Cerebellar cortex (tissue), 1 donor: ENCODE data around the gene SLC25A36.

ENCODE experiments used
- DNase-seq: peaks from one replicate; pipeline ENCODE4 v3.0.0-alpha.2; 2015; ENCODE audit warnings: low spot score

The SLC25A36 gene, protein sequence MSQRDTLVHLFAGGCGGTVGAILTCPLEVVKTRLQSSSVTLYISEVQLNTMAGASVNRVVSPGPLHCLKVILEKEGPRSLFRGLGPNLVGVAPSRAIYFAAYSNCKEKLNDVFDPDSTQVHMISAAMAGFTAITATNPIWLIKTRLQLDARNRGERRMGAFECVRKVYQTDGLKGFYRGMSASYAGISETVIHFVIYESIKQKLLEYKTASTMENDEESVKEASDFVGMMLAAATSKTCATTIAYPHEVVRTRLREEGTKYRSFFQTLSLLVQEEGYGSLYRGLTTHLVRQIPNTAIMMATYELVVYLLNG

DNA sequence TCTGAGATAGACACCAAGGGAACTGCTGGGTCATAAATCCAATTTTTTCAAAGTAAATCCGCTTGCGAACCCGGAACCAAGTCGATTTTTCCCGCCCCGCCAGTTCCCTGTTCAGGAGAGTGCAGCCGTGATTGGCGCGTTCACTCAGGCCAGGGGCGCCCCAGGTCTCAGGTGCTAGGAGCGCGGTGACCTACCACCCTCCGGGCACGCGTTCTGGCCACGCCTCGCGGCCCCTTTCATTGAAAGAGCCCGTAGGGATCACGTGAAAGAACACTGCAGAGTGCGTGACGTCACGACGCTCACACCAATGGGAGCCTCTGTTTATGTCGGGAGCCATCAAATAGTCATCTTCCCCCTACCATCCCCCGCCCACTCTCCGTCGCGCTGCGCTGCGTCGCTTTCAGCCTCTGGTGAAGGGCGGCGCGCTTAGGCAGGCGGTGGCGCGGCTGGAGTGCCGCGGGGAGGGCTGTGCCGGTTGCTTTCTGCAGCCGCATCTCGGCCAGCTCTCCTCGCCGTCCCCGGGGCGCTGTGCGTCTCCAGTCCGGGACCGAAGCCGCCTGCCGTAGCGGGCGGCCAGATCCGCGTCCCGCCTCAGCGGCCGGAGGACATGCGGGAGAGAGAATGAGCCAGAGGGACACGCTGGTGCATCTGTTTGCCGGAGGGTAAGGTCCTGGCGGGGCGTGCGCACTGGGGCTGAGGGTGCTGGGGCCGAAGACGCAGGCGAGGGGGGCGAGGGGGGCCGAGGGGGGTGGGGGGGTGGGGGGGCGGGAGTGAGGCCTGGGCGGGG lies at the start of gene SLC25A36:
SLC25A36 (plus strand) TSS at position 403 of the 787 bp plus-strand sequence; CDS start at position 622, 219 bp downstream.
- peak; percentile 99 for DNase-seq

DNA sequence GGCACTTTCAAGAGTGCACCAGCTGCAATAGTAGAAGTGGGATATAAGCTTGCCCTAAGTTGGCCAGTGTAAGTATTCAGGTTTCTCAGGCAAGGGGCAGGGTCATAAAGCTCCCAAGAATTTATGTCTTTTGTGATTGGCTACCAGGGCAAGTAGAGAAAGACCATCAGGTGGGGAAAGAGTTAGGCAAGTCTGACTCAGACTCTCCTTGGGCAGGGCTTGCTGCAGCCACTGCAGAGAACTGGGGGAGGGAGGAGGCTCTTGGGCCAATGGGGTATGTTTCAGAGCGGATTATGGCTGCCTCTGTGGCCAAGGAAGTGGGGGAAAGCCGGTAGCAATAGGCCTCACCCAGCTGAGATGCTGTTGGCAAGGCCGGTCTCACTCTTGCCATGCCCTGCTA lies 44.6 kb upstream of the SLC25A36 start:
- DNase-seq: no peak

DNA sequence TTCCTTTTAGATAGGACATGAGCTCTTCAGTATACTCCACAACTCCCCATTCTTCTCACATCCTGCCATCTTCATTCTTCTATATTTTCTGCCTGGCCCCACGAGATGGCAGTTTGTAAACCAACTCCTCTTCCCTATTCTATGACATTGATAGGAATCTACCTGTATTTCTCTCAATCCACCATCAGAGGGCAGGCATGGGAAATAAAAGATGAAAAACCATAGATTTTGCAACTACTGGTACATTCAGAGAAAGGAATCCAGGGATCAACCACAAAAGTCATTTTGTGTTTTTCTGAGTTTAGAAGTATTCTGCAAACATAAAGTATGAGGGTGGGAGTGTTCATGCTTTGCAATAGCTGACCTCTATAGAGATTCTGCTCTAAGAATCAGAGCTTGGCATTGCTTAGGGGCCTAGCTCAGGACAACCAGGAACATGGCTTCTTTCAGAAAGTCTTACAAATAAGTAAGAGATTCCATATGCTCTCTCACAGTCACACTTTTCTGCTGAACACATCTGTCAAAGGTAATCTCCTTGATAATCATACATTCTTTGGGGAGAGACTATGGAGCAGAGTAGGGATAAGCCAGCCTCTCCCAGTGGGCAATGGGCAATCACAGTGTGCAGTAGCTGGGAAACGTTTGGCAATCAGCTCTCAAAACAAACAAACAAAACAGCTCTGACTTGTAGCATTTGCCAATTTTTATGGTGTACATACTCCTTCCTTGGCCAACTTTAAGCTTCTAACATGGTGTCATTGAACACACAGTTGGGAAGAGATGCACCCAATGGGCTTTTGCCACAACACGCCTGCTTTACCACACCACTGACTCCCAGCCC lies 43.1 kb upstream of the SLC25A36 start:
- DNase-seq: peak; percentile 61

DNA sequence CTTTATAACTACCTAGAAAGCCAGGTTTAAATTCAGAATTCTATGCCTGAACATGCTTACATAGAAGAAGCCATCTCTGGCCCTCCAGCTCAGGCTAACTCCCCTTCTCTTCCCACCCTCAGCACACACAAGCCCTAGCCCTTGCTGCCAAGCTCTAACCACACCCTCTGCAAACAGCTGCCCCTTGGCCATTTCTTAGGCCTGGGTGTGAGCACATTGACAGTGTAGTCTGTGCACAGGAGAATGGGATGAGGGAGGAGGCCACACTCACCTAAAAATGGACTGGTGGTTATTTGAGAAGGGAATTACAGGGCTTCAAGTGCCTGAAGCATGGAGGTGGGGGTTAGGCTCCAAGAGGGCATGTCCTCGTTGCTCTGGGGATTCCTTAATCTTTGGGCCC lies 42.3 kb upstream of the SLC25A36 start:
- DNase-seq: no peak

DNA sequence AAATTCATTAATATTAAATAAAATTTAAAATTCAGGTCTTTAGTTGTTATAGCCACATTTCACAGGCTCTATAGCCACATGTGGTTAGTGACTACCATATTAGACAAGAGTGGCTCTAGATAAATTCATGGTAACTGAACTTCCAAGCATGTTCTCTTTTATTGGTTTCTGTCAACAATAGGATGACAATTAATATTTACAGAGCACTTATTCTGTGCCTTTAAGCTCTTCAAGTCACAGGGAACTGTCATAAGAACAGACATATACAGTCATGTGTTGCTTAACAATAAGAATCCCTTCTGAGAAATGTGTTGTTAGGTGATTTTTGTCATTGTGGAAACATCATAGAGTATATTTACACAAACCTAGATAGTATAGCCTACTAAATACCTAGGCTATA lies 38.8 kb upstream of the SLC25A36 start:
- DNase-seq: no peak

DNA sequence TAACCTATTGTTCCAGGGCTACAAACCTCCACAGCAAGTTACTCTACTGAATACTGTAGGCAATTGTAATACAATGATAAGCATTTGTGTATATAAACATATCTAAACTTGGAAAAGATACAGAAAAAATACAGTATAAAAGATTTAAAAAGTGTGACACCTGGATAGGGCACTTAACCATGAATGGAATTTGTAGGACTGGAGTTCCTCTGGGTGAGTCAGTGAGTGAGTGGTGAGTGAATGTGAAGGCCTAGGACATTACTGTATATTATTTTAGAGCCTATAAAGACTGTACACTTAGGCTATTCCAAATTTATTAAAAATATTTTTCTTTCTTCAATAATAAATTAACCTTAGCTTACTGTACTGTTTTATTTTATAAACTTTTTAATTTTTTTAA lies 38.4 kb upstream of the SLC25A36 start:
- DNase-seq: no peak

DNA sequence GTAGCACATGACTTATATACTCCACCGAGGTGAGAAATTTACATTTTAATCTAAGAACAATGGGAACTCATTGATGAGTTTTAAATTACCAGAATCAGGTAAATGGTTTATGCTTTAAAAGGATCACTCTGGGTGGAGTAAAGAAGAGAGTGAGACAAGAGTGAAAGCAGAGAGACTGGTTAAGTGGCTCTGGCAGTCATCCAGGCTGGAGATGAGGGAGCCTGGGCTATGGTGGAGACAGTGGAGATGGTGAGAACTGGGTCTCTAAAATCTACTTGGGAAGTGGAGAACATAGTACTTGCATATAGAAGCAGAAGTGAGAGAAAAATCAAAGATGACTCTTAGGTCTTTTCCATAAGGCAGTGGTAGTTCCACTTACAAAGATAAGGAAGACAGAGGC lies 37.1 kb upstream of the SLC25A36 start:
- no peak for DNase-seq

DNA sequence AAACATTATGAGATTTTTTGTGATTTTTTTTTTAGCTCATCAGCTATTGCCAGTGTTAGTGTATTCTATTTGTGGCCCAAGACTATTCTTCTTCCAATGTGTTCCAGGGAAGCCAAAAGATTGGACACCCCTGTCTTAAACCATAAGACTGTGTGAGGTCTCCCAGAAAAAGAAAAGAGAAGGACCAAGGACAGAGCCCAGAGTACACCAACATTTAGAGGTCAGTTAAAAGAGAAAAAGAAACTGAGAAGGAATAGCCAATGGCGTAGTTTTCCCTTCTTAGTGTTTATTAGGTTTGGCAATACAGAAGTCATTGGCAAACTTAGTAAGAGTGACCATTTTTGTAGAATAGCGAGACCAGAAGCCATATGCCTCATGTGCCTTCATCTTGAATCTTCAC lies 36.1 kb upstream of the SLC25A36 start:
- no peak for DNase-seq

DNA sequence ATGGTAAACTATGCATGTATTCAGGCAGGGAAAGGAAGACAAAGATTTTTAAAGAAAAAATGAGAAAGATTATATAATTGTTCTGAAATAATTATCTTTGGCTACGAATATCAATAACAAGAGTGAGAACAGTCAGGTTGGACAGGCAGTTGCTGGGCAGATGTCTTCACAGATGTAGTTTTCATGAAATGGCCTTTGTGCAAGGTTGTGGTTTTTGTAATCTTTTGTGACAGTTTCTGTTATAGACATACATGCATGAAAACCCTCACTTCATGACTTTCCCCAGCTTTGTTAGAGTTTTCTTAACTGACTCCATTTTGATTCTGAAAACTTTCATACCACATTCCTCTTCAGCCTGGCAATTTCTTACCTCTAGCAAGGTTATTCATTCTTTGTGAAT lies 34.9 kb upstream of the SLC25A36 start:
- no peak for DNase-seq

DNA sequence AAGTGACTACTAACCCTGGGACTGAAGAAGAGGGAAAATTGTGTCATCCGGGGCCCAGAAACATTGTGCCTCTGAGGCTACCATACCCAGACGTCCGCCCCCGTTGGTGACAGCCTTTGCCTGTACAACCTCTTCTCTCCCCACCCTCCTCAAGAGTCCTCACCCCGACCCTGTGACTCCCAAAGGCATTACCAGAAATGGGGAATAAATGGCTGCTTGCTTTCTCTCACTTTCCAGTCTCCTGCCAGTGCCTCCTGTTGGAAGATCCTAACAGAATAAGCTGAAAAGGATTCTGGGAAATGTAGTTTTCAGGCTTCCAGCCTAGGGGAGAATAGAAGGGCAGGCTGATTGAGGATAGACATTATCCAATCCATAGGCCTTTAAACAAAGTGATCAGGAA lies 30.8 kb upstream of the SLC25A36 start:
- peak; percentile 14 for DNase-seq

DNA sequence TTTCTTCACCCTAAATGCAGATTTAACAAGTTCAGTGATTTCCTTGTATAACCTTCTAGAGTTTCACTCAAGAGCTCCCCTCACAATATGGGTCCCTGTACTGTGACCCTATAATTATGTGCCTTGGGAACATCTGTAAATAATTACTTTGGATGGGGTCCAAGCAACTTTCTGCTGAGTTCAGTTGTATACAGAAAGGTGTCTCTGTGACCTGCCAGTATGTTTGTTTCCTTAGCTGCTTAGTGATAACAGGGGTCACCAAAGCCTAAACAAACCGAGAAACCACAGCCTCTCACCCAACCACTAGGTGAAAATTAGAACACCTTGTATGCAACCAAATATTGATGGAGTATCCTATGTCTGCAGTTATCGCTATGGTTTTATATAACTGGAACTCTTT lies 29.8 kb upstream of the SLC25A36 start:
- DNase-seq: no peak

DNA sequence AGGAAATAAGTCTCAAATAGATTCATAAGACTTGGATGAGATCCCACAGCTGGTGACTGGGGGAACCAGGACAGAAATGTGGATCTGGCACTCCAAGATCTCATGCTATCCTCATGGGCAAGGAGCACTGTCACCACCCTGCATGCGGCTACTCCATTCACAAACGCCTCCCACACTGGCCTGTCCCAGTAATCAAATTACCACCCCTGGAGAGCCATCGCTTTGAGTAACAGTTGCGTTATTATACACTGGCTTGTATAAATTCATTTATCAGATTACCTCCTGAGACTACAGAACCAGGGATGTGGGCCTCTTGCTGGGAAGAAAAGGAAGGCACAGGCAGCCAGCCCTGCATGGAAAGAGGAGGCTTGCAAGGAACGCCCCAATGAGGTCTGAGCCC lies 27.9 kb upstream of the SLC25A36 start:
- no peak for DNase-seq

DNA sequence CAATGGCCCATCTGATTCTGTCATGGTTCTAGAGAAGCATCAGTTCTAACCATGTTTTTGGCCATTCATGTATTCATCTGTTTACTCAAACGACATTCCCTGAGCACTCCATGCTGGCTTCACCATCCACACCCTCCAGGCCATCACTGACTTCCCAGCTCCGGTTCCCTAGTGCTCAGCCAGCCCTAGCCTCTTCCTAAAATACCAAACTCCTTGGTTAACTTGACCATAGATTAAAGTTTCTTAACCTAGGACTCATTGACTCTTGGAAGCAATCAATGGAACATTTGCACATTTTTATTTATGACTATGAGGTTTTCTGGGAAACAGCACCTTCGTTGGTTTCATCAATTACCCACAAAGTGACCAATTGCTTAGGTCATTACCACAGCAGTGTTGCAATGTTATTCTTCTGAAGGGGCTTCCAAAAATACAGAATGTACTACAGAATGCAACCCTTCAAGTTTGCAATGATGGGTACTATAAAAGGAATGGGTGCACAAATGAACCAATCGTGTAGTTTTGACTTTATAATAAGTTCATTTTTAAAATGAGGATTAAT lies 27.2 kb upstream of the SLC25A36 start:
- DNase-seq: no peak

DNA sequence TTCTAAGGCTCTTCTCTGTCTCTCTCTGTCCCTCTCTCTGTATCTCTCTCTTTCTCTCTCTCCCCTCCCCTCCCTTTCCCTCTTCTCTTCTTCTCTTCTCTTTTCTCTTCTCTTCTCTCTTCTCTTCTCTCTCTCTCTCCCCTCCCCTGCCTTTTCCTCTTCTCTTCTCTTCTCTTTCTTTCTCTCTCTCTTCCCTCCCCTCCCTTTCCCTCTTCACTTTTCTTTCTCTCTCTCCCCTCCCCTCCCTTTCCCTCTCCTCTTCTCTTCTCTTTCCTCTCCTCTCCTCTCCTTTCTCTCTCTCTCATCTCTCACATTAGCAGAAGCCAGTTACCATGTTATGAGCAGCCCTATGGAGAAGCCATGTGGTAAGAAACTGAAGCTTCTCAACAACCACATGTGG lies 25.0 kb upstream of the SLC25A36 start:
- DNase-seq: no peak

DNA sequence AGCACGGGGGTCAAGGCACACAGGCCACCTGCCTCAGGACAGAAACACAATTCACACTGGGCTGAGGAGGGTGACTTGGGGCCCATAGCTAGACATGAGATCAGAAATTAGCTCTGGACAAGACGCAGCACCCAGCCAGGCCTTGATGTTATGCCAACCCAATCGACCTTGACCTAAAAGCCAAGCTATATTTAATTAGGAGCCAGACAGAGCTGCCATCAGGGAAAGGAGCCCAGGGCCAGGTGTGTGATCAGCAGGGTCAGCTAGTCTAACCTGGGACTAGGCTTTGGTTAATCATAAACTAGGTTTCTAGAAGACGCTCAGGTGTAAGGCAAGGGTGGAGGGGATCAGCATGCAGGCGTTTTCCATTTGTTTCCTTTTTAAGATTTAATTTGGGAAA lies 23.9 kb upstream of the SLC25A36 start:
- no peak for DNase-seq

DNA sequence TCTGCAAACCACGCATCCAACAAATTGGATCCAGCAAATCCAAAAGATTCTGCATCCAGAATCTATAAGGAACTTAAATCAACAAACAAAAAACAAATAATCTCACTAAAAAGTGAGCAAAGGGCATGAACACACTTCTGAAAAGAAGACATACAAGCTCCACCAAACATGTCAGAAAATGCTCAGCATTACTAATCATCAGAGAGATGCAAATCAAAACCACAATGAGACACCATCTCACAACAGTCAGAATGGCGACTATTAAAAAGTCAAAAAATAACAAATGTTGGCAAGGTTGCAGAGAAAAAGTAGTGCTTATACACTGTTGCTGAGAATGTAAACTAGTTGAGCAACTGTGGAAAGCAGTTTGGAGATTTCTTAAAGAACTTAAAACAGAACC lies 21.6 kb upstream of the SLC25A36 start:
- DNase-seq: no peak

DNA sequence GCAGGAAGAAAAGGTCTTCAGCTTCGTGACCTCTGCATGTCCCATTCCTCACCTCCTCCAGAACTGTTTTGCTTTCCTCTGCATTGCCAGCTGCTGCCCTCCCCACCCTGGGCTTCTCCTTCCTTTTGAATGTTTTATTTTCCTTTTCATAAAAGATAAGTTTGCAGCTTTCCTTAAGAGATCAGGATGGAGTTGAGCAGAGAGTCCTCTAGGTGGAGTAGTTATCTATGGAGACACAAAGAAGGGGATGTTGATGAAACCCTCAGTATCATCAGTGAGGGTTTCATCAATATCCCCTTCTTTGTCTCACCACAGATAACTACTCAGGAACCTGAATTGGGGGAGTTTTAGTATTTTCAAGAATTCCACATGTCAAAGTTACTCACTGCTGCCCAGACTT lies 19.0 kb upstream of the SLC25A36 start:
- no peak for DNase-seq

DNA sequence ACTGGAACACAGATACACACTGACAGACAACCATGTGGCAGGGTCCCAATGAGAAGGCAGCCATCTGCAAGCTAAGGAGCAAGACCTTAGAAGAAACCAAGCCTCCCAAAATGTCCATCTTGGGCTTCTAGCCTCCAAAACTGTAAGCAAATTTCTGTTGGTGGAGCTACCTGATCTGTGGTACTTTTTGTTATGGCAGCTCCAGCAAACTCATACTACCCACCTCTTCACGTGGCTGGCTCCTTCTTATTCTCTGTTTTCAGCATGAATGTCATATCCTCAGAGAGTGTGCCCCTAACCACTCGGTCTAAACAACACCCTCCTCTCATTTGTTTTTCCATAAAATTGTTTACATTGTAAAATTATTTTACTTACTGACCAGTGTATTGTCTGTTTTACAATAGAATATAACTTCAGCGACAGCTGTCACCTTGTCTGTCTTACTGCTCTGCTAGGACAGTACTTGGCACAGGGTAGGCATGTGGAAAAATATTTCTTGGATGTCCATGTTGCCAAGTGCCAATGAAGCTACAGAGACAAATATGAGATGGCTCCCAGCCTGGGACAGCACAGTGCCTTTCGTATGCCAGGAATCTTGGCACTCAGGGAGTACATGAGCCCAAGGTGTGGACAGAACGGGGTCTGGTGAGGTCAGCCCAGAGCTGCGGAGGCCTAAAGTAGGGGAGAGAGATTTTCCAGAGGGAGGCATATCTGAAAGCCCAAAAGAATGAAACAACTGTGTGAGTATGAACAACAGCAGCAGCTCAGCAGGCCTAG lies 17.4 kb upstream of the SLC25A36 start:
- no peak for DNase-seq

DNA sequence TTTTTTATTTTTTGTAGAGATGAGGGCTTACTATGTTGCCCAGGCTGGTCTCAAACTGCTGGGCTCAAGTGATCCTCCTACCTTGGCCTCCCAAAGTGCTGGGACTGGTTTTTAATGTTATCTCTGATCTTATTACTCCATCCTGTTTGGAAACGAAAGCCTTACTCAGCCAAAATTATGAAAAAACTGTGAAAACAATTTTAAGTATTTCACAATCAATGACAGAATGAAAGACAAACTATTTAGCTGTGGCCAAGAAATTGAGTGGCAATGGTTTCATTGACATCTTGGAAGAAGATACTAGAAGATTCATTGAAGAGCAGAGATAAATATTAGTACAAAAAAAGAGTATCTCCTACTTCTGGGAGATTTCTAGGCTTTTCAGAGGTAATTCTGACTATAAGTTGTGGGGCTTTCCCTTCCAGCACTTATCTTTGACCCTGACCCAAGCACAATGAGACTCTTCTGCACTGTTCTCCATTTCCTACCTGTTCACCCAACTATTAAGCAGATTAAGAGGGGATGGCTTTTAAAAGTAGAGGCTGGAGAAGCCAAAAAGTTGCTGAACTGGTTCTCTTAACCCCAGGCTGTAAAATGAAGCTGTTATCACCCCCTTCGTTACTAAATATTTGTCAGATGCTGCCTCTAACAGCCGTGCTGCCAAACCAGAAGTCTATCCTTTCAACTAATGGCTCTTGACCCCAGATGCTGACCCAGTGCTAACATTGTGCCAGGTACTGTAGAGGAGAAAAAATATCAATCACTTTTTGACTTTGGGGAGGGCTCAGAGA lies 14.2 kb upstream of the SLC25A36 start:
- DNase-seq: no peak

DNA sequence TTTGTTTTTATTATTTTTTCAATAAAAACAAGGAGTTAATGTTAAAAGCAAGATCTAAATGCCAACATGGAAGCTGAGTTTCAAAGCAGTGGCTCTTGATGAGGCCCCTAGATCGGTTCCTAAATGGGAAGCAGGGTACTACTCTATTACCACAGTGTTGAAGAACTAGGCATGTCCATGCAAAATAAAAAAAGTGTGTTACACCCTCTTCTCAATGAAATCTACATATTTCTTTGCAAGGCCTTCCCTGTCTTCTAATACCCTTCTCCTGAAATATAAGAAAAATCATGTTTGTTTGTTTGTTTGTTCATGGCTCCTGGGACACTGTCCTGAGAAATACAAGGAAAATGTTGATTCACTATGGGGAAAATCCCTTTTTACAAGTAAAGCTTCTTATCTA lies 12.2 kb upstream of the SLC25A36 start:
- no peak for DNase-seq

DNA sequence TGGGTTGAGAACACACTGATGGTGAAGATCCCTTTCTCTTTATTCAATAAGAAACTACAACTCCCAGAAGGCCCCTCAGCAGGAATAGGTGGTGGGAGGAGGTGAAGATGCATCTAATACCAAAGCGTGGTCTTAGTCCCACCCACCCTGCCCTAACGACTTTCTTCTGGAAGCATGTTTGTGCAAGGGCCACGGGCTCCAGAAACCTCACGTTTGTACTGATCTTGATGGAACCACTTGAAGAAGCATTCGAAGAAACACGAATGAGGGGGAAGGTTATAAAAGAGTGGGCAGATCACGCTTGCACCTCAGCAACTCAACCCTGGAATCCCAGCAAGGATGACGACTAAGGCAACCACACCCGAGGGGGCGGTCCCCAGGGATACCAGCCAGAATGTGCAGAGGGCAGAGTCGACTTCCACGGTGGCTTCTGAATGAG lies 10.6 kb upstream of the SLC25A36 start:
- no peak for DNase-seq
